Esophagus squamous epithelium (tissue), 4 donors: ENCODE data around the gene ARHGEF3.

Source experiments
- POLR2A ChIP-seq, 4 donors: fragments of 450-650 bp; IDR thresholded peaks; one replicate each; pipeline ENCODE4 v1.6.1; 2017; ENCODE audit warnings: antibody characterized with exemption in 4 of 4, mild to moderate bottlenecking in 4 of 4, moderate library complexity in 3 of 4
- TF ChIP-seq, protein P1 (sequence below), 6 experiments: fragments of 450-650 bp in 4 of 6; fragments of 200-600 bp in 2 of 6; sonication (generic) in 2 of 6; IDR thresholded peaks; one replicate each; pipeline ENCODE4 v1.5.1; 2016 to 2019; ENCODE audit warnings: antibody characterized with exemption in 6 of 6, mild to moderate bottlenecking in 4 of 6, moderate library complexity in 4 of 6

GRCh38 chr3:56782906-56783305 lies 18.8 kb downstream of the ARHGEF3 start:
- no peak for TF ChIP-seq POLR2A (IDR thresholded peaks at IDR 0.05)
- TF ChIP-seq, protein P1, sequence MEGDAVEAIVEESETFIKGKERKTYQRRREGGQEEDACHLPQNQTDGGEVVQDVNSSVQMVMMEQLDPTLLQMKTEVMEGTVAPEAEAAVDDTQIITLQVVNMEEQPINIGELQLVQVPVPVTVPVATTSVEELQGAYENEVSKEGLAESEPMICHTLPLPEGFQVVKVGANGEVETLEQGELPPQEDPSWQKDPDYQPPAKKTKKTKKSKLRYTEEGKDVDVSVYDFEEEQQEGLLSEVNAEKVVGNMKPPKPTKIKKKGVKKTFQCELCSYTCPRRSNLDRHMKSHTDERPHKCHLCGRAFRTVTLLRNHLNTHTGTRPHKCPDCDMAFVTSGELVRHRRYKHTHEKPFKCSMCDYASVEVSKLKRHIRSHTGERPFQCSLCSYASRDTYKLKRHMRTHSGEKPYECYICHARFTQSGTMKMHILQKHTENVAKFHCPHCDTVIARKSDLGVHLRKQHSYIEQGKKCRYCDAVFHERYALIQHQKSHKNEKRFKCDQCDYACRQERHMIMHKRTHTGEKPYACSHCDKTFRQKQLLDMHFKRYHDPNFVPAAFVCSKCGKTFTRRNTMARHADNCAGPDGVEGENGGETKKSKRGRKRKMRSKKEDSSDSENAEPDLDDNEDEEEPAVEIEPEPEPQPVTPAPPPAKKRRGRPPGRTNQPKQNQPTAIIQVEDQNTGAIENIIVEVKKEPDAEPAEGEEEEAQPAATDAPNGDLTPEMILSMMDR (IDR thresholded peaks at IDR 0.05), result no peak
